Measurements from ENCODE around the gene AJAP1.

DNA sequence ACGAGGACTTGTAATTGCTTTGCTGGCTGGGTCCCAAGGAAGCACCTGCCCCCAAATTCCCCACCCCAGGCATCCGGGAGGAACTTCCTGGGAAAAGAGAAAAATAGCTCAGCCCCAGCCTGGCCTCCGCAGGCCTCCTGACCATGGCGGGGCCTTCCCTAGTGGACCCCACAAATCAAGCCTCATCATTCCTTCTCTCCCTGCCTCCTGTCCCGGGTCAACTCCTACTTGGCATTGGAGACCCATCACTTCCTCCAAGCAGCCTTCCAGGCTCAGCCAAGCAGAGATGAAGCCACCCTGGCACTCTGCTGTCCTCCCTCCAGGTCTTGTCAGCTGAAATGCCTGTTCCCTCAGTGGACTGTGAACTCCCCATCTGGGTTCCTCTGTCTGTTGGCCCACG is 38.0 kb downstream of the AJAP1 start:
- TF ChIP-seq POLR2A (IDR thresholded peaks at IDR 0.05; ENCODE audit: low read length) (no peak), GATA1 (IDR thresholded peaks at IDR 0.05; ENCODE audit: low read depth, low read length) (no peak)
